G401 (cell line): ENCODE data around the gene EYA3. TPM values are rescaled to one million over a fixed set of nuclear protein-coding genes. Genes with fewer than 3 reads are reported as not detected.

ENCODE experiments used
- DNase-seq: peaks from one replicate; pipeline ENCODE4 v3.0.0-alpha.2; 2015; ENCODE audit warnings: low spot score
- in situ Hi-C: cut with HindIII; loops from 2 replicates; pipeline ENCODE4 v1.10.0; 2016; ENCODE audit warnings: low sequenced_read_pairs, mixed read lengths
- total RNA-seq: library from RNA; depleted of rRNA; stranded (reverse); fragments of >200 nt; shearing (Covaris generic); gene quantifications from 2 replicates; pipeline ENCODE4 v1.2.3, GENCODE V29; 2014

EYA3 gene
- total RNA-seq, 1 experiment from 2014 or later = 15.0 TPM

DNA sequence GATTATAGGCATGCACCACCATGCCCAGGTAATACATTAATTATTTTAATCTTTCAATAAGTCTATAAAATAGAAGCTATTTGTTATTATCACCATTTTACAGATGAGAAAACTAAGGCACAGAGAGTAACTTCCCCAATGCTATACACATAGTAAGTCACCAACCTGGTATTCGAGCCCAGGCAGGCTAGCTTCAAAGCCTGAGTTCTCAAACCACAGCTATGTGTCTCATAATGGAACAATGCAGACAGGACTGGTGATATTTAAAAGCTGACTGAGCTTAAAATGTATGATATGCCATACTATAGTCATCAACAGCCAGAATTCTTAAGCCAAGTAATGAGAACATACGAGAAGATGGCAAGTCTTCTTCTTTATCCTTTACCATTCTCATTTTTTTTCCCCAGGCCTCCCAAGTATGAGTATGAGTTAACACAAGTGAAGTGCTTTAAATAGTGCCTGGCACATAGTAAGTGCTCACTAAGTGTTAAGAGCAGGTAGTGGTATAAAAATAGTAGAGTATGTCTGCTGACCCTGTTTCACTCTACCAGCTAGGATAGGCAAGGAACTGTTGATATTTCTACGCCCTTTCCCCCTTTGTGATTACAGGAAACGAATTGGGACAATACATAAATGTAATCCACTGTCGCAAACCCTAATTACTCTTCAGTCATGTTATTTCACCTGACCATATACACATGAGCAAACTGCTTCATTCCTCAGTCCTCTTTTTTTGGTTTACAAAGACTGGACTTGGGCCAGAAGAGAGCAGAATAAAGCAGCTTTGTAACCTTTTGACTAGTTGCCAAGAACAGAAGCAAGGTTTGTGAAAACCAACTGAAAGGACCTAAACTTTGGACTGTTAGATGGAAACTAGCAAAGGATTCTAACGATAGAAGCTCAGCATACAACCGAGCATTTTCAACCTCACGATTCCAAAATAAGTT, 9.5 kb downstream of the EYA3 start:
- no peak for DNase-seq
- in situ Hi-C loops = no loop called here

DNA sequence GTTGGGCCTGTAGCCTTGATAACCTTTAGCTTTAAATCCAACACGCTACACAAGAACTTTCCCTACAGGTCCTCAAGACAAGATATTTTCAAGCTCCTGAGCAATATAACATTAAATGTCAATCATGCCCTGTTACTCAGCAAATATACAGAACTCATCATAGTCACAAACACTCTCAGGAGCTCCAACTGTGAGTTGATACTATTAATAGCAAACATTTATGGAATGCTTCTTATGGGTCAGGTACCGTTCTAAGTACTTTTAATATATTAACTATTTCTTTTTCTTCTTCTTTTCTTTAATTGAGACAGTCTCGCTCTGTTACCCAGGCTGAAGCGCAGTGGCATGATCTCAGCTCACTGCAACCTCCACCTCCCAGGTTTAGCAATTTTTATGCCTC, 10.1 kb downstream of the EYA3 start:
- no peak for DNase-seq
- in situ Hi-C loops = no loop called here

DNA sequence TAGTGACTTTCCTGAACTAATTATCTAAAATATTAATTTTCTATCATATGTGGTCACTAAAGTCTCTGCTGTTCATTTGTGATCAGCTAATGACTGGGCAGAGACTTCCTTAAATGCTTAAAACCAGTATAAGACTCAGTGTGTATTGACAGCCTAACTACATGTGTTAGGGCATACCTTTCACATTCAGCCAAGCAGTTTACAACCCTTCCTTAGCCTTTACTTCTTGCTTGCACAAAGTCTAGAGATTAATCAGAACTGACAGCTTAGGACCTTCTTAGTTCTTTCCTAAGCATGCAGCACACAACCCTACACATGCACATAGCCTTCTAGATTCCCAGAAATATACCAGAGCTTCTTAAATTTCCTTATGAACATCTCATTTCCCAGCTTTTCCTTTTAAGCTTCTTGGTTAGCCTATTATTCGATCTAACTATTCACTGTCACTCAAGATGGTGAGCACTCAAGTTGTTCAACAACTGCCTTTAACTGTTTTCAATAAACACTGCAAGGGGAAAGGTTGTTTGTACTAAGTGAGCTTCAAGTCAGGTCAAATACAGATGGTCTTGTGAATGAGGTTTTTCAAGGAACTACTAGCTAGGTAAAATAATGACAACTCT, 13.4 kb downstream of the EYA3 start:
- in situ Hi-C loops = no loop called here
- no peak for DNase-seq

DNA sequence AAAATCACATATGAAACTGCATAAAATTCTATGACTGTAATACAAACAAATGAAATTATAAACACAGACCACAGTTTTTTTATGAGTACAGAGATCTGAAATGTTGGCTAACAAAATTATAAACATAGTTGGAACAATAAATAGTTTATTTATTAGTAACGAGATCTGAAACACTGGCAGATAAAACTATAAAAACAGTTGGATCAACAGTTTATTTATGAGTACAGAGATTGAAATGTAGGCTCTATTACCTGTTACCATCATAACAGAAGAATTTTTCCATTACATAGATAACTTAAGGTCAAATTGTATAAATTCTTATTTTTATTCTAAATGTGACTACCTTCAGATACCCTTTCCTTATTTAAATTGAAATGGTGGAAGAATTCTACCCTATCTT, 14.5 kb downstream of the EYA3 start:
- in situ Hi-C loops = no loop called here
- DNase-seq = no peak

DNA sequence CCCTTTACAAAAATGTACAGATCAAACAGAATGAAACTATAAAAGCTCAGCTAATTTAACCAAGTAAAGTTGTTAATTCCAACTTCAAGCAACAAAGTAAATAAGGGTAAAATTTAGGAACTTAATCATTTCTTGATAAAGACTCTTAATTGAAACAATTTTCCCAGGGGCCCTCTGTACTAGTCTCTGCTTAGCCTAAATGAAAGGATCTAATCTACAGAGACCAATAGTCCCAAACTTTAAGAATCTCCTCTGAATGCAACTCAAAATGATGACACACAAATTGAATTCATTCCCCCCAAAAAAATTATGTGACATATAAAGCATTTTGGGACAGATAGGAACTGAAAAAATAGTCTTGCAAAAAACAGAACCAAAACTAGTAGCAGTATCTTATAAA, 16.6 kb downstream of the EYA3 start:
- no peak for DNase-seq
- in situ Hi-C loops = no loop called here

DNA sequence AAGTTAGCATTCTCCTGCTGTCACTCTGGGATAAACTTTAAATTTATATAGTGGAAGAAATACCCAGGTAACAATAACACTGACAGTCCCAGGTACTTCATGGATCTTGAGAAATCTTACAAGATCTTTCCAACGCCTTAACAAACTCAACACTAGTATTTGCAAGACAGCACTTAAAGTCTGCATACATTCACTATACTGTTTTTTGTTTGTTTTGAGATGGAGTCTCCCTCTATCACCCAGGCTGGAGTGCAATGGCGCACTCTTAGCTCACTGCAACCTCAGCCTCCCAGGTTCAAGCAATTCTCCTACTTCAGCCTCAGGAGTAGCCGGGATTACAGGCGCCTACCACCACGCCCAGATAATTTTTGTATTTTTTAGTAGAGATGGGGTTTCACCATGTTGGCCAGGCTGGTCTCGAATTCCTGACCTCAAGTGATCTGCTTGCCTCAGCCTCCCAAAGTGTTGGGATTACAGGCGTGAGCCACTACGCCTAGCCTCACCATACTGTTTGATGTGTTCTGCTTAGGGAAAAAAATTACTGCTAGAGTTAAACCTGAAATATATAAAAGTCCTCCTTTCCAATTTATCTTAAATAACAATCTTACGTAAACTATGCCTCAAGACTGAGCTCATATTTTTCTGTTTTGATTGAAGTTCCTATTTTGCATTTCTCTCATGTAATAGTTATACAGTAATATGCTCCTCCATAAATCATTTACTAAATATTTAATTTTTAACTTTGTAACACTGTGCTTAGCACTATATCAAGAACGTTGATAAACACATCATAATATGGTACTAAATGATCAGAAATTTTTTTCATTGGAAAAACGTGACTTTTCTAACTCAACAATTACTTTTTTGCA, 17.5 kb downstream of the EYA3 start:
- in situ Hi-C loops = no loop called here
- no peak for DNase-seq

DNA sequence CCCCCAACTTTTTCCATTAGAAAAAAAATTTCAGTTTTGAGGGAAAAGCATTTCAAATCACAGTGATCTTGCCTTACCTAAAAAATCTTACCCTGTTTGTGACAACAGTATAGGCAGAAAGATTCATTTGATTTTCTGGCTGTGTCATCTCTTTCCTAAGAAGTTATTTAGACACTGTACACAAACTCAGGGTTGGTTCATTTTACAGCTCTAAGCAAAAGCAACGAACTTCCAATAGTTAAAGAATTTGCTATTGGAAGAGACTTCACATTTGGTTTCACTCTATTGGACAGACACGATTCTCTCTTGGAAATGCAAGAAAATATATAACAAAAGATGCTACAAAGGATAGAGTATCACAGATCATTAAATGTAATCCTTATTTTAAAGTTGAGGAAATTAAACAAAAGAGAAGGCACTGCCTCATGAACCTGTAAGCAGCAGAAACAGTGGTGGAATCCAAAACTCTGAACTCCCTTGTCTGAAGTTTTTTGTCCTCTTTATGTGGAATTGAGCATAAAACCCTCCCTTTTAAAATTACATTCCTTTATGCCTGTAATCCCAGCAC, 20.8 kb downstream of the EYA3 start:
- in situ Hi-C loops = no loop called here

DNA sequence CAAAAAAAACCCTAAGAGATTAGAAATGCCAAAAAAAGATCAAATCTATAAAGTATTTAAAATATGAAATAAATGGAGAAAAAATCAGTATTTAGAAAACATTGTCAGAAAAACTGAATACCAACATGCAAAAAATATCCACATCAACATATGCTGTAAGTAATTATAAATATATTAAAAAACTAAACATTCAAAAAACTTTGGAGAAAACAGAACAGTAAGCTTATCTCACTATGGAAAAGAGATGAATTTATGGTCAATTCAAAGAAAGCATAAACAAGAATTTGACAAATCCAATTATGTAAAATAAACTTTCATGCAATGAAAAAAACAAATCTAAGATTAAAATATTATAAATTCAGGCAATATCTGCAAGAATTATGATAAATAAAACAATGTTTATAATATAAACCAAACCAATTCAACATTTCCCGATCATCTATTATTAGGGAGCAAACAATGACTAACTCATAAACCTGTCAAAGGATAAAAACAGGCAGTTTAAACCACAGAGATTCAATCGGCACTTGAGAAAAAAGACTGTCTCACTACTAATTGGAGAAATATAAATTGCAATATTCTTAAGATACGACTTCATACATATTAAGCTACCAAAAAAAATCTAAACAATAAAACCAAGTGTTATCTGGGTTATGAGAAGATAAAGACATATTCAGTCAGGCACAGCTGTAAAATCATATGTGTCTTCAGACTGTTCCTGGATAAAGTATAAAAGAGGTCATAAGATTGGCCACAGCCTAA, 21.8 kb downstream of the EYA3 start:
- DNase-seq = no peak
- in situ Hi-C loops = no loop called here

More for the DNA sequence above, 20.8 kb downstream of the EYA3 start:
- DNase-seq = no peak

DNA sequence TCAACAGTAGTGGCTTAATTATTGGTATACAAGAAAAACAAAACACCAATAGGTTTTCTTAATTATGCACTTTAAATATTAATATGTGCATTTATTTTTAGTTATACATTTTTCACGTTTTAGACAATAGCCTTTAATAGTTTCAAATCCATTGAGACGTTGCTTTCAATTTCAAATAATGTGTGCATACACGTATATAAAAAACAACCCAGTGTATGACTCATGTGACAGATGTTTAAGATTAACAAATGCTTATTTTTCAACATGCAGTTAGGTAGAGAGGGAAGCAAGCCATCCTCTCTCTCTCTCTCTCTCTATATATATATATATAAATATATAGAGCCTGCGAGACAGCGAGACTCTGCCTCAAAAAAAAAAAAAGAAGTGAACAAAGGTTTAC, 24.3 kb downstream of the EYA3 start:
- no peak for DNase-seq
- in situ Hi-C loops = no loop called here

DNA sequence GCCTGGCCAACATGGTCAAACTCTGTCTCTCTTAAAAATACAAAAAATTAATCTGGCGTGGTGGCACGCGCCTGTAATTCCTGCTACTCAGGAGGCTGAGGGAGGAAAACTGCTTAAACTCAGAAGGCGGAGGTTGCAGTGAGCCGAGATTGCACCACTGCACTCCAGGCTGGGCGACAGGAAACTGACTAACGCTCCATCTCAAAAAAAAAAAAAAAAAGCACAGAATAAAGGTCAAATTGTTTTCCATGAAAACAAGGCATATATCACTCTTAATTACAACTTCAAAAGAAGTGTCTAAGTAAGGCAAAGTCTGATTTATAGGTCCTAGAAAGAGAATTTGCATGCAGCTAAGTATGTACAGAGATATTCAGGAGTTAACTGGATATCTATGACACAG, 25.6 kb downstream of the EYA3 start:
- in situ Hi-C loops = no loop called here

DNA sequence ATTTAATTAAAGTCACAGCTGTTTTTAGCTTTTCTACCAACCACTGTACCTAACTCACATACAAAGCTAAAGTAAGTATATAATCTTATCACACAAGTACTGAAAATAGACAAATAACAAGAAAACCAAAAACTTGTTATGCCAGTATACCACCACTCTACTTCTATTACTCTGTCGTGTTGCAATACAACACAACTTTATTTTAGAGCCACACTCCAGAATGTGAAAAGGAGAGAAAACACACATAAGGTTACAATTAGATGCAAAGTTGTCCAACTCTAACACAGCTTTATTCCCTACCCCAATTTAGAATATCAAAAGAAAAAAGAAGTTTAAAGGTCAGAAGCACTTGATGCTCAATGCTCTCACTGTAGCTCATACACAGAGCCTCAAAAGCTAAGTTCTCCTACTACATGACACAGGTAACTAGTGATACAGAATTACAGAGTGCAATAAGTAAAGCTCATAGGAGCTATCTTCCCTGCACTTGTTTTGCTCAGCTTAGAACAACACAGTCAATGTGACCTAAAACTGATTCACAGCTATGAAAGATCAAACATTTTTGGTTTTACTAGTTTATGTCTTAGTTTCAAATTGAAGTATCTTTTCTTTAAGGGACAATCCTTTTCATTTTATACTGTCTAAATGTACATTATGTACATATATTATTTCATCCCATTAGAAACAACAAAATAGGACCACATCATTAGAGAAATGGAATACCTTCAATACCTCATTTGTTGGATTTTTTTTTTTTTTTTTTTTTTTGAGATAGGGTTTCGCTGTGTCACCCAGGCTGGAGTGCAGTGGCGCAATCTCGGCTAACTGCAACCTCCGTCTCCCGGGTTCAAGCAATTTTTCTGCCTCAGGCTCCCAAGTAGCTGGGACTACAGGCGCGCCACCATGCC, 29.2 kb downstream of the EYA3 start:
- DNase-seq = no peak
- in situ Hi-C loops = no loop called here

More for the DNA sequence above, 25.6 kb downstream of the EYA3 start:
- DNase-seq = no peak

DNA sequence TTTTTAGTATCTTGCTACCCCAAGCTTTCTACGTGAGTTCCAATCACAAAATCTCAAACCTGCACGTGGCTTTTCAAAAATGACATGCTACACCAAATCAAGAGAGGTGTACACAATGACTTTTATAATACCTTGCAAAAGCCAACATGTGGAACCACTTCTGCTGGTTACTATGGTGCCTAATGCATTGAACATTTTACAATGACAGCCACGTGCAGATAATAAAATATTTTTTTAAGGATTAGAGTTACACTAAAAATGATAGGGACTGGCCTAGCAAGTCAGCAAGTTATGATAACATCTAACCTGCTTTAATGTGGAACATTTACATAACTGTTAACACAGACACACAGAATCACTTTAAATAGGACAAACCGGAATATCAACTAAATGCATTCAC, 30.2 kb downstream of the EYA3 start:
- no peak for DNase-seq
- in situ Hi-C loops = no loop called here

DNA sequence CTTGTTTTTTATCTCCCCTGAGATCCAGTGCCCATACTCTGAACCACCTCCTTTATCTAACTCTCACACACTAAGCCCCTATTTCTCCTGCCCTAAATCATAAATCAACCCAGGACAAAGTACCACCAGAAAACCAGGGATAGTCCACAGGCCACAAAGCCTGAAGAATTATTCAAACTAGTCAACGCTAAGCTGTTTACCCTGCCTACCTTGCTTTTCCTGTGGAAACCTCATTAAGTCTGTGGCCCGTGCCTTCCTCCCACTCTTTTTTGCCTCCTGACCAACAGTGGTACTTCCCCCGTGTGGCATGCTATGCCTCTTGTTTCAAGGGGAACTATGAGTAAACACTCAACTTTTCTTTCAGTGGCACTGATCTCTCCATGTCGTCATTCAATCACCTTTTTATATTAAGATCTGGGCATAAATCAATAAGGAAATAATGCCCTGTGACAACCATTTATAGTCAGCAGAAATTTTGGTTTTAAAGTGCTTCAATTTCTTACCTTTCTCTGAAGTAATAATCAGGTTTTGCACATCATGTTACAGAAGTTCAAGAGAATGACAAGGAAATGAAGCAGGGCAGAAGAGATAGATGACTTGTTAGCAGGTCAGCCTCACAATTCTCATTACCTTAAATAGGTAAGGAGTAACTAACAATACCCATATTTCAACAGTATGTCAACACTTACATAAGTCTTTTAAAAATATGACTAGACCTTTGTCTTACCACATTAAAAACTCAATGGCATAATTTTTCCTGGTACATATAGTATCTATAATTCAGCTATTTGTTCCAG, 32.1 kb downstream of the EYA3 start:
- in situ Hi-C loops = no loop called here
- DNase-seq = no peak

DNA sequence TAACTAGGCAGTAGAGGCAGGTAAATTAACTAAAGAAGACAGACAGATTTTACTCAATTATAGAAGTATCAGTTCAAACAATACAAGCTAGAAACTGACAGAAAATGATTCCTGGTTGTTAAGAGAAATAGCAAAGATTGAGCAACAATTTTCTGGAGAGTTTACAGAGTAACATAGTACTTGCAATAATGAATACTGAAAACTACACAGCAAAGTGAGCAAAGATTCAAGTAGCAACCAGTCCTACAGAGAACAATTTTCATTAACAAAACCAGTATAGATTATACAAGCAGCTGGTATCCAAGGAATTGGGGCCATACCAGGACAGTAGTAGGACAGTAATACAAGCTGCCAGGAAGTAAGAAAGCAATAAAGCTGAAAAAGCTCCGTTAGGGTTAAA, 37.6 kb downstream of the EYA3 start:
- in situ Hi-C loops = no loop called here
- no peak for DNase-seq

DNA sequence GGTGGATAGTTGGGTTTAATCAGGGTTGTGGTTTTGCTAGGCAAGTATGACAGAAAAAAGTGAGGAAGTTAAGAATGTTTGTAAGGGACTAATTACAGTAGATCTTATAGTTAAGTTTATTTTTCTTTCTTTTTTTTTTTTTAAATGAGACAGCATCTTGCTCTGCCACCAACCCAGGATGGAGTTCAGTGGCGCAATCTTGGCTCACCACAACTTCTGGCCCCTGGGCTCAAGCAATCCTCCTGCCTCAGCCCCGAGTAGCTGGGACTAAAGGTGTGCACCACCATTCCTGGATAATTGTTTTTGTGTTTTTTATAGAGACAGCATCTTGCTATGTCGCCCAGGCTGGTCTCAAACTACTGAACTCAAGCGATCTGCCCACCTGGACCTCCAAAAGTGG, 41.7 kb downstream of the EYA3 start:
- in situ Hi-C loops = no loop called here
- no peak for DNase-seq

DNA sequence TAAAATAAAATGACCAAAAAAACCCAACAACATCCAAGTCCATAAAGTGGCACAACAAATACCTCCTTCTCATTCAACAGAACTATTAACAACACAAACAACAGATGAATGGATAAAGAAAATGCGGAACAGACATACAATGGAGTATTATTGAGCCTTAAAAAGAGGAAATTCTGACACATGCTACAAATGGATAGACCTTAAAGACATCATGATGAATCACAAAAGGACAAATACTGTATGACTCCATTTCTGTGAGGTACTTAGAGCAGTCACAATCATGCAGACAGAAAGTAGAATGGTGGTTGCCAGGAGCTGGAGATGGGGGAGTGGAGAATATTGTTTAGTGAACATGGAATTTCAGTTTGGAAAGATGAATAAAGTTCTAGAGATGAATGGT, 42.6 kb downstream of the EYA3 start:
- in situ Hi-C loops = no loop called here
- no peak for DNase-seq

DNA sequence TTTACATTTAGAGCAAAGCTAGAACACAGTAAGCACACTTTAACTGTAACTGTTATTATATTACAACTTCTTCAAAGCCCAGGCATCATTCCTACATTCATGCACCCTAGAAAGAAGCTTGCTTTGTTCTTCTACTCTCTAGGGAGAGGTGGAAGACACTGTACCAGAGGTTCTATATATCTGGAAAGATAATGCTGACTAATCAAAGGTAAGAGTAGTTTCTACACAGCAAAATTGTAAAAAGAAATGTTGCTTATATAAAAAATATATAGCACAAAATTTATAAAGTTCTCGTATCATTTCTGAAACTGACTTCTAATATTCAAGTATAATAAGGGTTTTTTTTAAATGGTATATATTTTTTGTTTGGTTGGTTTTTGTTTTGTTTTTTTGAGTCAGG, 44.0 kb downstream of the EYA3 start:
- no peak for DNase-seq
- in situ Hi-C loops = no loop called here
